Stimulated activated CD4-positive, alpha-beta T cell treated with anti-CD3 and anti-CD28 coated beads, Interleukin-4, amount 100 ng/mL, for 48 hours (primary cell): ENCODE measurements around the gene FBXL7.

Experiments
- DNase-seq, 2 donors: peaks; one replicate each; pipeline ENCODE4 v3.0.0-alpha.2; 2020; ENCODE audit warnings: low read depth in 2 of 2

Gene FBXL7

DNA sequence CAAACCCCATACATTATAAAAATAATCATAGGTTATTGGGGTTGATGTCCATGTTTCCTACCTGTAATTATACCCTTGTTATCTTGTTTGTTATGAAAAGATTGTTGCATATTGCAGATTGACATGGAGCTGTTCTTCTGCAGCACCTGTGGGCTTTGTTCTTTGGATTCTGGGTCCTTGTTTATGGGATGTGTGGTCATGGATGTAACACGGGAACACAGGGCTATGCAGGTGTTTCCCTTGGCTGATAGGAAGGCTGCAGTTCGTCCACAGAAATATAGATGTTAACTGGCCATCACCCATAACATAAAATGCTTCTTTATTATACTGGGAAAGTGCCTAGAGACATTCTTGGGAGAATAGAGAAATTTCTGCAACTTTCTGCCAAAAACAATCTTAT is 77.9 kb downstream of the FBXL7 start:
- DNase-seq: no peak

DNA sequence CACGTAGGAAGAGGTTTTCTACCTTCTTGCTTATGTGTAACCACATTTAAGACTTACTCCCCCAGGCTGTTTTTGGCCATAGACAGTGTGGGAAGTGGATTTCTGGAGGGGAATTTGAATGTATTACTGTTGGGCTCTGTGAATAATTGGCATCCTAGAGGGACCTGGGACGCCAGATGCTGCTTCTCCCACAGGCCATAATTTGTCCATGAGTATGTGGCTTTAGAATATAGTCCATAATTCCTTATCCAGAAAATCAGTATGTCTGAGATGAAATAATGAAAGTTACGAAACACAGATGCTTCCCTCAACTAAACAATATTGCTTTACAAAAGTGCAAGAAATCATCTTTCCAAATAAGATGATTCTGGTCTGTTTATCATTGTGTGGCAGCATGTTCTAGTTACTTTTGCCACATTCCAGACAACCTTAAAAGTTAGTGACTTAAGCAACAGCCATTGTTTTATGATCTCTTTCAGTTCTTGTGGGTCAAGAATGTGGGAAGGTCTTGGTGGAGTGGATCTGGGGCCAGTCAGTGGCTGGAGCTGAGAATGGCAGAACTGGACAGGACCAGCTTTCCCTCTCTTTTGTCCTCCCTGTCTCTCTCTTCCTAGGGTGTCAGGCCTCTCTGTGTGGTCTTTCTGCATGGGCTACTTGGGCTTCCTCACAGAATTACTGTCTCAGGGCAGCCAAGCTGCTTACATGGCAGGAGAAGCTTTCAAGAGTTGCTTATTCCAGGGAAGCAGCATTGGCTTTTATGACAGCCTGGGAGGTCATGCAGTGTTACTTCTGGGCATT is 79.4 kb downstream of the FBXL7 start:
- no peak for DNase-seq

DNA sequence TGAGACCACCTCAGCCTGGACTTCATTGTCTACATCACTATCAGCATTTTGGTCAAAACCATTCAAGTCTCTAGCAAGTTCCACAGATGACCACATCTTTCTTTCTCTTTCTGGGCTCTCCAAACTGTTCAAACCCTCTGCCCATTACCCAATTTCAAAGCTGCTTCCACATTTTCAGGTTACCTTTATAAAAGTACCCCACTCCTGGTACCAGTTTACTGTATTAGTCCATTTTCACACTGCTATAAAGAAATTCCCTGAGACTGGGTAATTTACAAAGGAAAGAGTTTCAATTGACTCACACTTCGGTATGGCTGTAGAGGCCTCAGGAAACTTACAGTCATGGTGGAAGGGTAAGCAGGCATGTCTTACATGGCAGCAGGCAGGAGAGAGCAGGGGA is 84.5 kb downstream of the FBXL7 start:
- no peak for DNase-seq

DNA sequence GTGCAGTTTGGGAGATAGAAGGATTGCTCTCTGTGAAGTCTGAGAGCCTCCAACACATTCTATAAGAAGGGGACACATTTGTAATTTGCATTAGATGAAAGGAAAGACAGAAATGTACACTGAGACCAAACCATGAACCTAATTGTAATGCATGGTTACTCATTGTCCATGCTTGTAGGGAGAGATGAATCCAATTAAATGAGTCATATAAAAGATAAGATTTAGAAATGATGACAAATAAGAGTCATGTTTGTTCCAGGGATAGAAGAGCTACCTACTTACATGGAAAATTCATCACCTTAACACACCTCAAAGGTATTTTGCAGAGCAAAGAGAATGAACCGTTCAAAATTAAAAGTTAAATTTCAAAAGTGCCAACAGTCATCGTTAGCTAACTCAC is 85.1 kb downstream of the FBXL7 start:
- DNase-seq: no peak

DNA sequence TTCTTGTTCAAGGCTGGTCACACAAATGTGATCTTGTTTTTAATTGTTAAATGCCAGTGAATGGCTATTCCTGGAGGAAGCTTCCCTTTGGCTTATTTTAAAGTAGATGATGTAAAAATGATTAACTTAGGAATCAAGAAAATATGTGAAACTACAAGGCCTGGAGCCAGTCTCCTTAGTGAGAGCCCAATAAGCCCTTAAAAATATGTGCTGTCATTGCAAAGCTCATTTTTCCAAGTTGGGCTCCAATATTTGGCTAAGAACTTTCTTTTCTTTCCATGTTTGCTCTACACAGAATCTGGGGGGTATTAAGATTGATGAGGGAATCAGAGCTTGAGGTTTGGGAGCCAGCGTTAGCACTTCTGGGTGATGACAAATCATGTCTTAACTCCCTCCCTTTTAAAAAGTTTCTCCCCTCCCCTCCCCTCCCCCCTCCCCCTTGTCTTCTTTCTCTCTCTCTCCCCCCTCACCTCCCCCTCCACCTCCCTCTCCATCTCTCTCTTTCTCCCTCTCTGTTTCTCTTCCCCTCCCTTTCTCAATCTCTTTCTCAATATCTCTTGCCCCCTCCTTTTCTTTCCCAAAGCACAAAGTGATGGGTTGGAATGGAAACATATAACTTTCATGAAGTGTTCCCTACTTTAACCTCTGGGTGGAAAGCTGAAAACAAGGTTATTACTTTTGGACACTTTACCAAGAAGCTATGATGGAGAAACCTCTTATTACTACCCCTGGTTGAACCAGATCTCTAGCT is 86.0 kb downstream of the FBXL7 start:
- no peak for DNase-seq

DNA sequence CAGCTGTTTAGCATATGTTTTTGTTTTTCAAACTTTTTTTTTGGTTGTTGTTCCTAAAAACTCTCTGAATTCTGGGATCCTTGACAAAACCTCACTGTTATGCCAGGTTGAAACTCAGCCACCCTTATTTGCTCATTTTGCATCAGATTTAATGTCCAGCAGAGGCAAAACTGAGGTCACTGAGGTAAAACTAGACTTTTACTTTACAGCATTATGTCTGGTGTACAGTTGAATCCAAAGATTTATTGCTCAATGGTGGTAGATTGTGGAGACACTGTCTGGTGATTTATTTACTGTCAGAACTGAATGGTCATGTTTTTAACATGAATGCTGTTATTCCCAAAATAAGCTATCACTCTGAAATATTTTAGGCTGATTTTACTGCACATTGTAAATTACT is 87.9 kb downstream of the FBXL7 start:
- no peak for DNase-seq

DNA sequence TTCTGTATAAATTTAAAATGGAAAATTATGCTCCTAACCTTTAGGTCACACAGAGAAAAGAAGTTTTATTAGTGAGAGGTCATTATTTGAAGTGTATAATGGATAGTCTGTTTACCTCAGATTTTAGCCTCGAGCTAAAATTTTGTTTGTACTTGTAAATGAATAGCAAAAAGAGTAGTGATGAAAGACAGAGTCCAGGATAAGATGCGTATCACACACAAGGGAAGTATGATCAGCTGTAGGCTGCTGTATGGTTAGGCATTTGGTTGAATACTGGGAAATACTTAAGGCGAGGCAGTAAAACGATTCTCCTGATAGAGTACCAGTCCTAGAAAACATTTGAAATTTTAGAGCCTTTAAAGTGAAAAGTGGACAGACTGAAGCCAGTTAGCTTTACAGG is 92.7 kb downstream of the FBXL7 start:
- DNase-seq: no peak

DNA sequence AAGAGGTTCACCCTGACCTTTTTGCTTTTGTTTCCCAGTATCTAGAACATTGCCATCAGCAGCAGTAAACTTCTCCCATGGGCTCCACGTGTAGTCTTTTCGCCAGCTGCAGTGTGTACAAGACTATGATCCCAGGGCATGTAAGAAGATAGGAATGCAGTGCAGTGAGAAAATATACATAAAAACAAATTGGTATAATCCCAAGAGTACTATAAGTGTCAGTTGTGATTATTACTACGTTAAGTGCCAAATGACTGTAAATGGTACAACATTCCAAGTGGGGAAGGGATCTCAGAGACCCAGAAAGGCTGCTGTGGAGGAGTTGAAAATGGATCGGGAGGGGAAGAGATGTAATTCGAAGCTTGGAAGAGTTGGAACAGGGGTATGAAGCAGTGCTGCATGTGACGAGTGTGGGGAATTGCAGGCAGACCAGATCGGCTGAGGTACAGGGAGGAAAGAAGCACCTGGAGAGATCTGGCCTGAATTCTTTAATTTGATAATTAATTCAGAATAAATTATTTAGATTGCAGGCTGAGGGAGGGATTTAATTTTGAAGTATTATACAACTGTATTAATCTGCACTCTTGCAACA is 95.1 kb downstream of the FBXL7 start:
- no peak for DNase-seq

DNA sequence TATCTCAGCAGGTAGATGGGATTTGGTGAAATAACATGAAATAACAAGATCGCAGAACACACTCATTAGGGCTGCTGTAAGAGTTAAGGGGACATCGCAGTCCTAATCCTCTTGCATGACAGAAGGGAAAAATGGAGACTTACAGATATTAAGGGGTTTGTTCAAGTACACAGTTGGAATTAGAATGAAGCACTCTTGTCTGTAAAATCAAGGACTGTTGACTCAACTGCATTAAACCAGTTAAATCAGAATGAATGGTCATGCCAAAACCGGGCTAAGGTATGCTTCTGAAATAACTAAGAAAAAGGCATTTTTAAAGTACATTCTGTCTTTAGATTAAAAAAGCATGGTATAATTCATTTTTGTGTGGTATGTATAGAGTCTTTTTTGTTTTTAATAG is 95.9 kb downstream of the FBXL7 start:
- no peak for DNase-seq

DNA sequence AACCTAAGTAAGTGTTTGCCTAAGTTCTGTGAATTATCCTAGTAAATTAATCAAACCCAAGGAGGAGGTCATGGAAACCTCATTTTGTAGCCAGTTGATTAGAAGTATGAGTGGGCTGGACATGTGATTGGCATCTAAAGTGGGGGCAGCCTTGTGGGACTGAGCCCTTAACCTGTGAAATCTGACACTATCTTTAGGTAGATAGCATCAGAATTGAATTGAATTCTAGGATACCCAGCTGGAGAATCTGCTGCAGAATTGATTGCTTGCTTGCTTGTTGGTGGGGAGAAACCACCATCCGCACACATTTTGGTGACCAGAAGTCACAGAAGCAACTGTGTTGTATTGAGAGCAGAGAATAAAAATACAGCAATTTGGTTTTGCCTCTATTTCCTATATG is 97.0 kb downstream of the FBXL7 start:
- no peak for DNase-seq

DNA sequence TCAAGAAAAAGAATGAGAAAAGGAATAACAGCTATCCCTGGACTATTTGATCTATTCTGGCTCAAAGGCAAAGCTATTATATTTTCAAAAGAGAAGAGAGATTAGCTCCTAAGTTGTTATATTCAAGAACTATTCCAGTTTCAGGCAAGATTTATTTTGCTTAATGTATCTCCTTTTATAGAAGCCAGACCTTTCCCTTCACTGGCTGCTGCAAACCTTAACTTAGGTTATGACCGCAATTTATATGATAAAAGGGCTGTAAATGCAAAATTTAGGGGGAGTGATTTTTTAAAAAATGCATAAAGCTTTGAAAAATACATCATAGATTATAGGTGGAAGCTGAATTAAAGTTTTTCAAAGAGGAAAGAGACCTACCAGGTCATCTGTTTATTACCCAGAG is 97.8 kb downstream of the FBXL7 start:
- no peak for DNase-seq

DNA sequence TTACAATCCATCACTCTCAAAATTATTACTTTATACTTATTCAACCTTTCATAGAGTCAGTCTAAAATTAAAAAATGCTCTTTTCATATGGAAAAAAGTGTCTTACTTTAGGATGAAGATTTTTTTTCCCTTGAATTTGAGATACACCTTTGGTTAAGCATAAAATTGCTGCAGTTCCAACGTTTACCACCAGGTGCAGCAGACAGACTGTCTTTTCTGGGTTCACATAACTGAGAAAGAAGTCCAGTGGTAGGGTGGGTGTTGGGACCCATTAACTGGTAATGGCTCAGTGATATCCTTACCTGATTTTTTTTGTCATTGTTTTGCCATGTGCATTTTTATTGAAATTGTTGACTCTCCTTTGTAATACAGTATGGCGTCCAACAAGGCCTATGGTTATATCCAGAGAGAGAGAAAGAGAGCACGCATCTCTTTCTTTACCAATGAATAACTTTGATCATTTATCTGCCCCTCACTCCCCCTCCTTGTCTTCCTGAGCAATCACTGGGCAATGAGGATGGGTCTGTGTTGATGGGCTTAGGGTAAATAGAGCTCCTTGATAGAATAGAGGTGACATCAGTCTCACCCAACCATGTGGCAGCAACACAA is 98.4 kb downstream of the FBXL7 start:
- peak in 1 of 2 donors; percentile 1 for DNase-seq

DNA sequence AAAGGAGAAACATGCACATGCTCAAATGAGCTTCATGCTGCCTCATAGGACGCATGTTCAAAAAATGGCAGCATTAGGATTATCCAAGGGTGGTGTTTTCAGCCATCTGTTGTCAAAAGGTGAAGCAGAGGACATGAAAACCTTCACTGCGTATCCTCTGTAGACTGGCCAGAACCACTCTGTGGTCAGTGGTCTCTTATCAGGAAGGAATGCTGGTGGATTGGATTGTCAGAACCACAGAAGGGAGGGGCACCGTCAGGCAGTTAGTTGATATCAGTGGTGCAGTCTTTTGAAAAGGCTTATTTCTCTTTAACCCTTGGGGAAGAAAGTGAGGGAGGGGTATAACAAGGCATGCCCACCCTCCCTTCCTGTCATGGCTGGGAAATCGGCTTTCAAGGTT is 100.1 kb downstream of the FBXL7 start:
- DNase-seq: no peak

DNA sequence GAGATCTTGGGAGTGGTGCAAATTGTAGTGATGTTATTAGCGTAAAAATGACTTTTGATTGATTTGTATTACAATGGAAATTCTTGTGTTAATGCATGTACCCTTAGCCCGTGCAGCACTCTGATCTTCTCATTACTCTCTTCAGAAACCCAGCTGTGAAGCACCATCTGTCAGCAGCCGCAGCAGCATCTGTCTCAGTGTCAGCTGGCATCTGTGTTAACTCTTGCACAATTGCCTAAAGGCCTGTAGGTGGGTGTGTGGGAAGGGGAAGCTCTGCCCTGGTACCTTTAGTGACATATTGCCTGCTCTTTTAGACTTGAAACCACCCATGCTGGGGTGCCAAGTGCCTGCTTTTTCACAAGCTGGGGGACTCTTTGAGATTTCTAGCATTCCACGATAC is 101.3 kb downstream of the FBXL7 start:
- DNase-seq: no peak

DNA sequence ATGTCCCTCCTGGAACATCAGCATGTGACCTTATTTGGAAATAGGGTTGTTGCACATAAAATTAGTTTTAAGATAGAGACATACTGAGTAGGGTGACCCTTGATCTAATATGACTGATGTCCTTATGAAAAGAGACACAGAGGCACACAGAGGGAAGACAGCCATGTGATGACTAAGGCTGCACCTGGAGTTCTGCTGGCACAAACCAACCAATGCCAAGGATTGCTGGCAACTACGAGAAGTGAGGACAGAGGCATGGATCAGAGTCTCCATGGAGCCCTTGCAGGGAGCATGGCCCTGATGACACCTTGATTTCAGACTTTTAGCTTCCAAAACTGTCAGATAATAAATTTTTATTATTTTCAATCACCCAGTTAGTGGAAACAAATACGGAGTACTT is 101.9 kb downstream of the FBXL7 start:
- DNase-seq: no peak

DNA sequence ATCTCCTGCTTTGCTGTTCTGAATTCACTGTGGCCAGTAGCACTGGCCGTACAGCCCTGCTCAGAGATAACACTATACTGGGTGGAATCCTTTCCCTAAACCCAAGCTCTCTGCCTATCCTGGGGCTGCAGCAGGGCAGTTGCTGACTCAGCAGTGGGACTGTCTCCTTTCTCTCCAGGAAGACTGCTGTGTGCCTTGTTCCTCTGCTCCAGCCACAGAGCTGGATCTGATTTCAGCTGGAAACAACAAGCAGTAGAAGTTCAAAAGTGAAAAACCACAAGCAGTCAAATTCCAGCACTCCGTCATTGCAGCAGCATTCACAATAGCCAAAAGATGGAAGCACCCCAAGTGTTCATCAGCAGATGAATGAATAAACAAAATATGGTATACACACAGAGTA is 105.0 kb downstream of the FBXL7 start:
- no peak for DNase-seq

DNA sequence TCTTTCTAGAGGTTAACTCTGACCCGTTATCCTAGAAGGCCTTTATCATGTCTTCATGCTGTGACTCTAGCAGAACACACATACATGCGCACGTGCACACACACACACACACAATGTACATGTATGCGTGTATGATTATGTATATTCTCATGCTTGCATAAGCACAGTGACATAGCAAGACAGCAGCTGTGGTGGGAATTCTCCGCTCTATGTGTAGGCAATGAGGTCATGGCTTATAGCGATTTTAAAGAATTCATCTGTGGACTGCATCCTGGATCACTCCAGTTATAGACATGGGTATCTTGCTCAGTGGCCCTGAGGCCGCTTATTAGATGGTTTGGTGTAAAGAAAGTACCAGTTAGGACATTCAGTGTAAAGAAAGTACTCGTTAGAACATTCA is 106.2 kb downstream of the FBXL7 start:
- no peak for DNase-seq

DNA sequence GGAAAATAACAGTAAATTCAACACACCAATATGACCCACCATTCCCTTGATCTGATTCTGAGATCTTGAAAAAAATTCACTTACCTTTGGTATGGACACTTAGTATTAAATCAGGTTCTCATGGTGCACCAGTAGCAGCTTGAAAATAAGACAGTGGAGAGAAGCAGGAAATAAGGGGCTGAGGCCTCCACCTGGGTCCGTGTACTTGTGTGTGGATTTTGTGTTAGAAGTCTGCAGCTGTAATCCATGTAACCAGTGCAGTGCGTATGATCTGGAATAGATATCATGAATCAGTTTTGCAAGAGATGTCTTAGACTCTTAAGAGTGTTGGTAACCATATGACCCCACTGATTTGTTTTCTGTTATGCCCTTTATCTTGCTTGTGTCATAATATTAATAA is 107.1 kb downstream of the FBXL7 start:
- no peak for DNase-seq

DNA sequence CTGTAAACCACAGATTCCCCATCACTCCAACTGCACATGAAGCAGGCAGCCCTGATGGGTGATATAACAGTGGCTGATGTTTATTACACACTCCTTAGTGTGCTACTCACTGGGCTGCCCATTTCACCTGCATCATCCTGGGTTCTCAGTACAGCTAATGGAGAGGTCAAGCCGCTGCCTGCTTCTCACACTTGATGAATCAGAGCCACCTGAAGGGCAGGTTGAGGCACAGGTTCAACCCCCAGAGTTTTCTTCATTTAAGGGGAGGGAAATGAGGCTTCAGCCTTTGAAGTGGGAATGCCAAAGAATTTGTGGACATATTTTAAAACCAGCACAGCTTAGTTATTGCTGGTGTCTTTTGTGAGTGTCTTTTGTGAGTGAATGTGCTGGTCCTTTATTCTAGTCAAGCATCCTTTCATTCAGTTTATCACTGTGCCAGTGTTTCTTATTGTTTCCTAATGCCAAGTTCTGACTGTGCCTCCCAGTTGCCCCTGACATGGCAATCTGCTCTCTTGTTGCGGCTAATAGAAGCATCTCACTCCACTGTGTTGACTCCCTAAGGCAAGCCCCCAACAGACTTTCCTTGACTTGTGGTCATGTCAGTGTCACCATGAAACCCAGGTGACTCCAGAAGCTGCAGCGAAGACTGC is 109.2 kb downstream of the FBXL7 start:
- no peak for DNase-seq

DNA sequence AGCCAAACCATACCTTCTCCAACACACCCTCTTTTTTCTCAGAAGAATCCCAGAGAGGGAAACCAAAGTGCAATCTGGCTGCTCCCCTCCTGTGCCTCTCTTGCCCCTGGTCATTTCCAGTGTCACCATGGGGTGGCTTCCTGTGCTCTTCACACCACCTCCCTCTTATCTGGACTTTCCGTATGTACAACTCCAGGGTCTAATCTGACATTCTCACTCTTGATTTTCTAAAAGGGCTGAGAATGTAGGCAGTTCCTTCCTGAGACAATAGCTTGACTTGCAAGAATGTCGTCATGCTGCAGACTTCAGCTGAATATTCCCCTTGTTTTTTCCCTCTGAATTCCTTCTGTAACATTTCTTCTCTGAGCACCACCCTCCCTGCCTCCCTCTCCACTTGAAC is 110.2 kb downstream of the FBXL7 start:
- DNase-seq: no peak

DNA sequence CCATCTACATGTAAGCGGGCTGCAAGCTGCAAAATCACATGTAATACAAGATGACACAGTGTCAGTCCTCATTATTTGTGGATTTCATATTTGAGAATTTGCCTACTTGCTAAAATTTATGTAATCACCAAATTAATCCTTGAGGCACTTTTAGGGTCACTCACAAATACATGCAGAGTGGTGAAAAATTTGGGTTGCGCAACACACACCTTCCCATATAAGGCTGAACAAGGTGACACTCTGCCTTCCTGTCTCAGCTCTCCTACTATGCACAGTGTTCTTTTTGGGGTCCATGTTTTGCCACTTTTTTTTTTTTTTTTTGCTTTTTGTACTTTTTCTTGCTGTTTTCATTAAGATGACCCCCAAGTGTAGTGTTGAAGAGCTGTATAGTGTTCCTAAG is 111.0 kb downstream of the FBXL7 start:
- DNase-seq: no peak
